Measurements from ENCODE around the gene ARSG.
"Not testable (repeated sequence)": the region's sequence is repeated elsewhere in the genome, so short reads cannot be mapped to it uniquely, and the experiment has no call there.

ARSG gene

GRCh38 chr17:68326681-68327080 lies 35.4 kb downstream of the ARSG start:
- in situ Hi-C loops (cut with HindIII; ENCODE audit: low sequenced_read_pairs): no loop called here

GRCh38 chr17:68327823-68328557 lies 36.7 kb downstream of the ARSG start:
- in situ Hi-C loops (cut with HindIII; ENCODE audit: low sequenced_read_pairs): no loop called here

DNA sequence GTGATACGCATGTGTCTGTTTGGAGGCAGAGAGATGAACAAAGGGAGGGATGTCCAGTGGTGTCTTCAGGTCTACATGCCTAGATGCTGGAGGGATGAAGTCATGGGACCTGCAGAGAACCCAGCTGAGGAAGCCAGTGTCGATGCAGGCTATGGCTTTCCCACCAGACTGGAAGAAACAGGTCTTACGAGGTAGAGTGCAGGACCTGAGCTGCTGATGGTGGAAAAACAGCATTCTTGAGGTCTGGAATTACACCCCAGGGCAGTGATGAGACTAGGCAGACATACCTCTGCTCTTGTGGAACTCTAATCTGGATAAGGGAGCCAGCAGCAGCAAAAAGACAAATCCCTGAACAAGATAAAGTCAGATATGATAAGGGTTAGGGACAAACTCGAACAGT lies 37.4 kb downstream of the ARSG start:
- in situ Hi-C loops (cut with HindIII; ENCODE audit: low sequenced_read_pairs): no loop called here

GRCh38 chr17:68329331-68329730 lies 38.0 kb downstream of the ARSG start:
- in situ Hi-C loops (cut with HindIII; ENCODE audit: low sequenced_read_pairs): no loop called here

GRCh38 chr17:68331932-68332331 lies 40.6 kb downstream of the ARSG start:
- in situ Hi-C loops (cut with HindIII; ENCODE audit: low sequenced_read_pairs): not testable (repeated sequence)

DNA sequence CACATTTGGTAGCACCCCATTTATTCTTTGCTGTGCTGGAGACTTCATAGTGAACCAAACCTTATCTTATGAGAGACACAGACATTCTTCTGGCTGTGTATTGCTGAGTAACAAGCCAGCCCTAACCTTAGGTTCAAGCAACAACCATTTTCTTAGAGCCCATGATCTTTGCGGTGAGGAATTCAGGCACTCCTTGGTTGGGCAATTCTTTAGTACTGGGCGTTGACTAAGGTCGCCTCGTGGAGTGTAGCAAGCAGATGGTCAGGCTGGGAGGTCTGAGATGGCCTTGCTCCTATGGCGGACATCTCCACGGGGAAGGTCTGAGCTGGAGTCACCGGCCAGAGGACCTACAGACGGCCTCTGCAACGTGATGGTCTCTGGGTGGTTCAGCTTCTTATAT lies 43.1 kb downstream of the ARSG start:
- in situ Hi-C loops (cut with HindIII; ENCODE audit: low sequenced_read_pairs): no loop called here

- in situ Hi-C loops (cut with HindIII; ENCODE audit: low sequenced_read_pairs): no loop called here
Measured at GRCh38 chr17:68341482-68341881, 50.2 kb downstream of the ARSG start.

DNA sequence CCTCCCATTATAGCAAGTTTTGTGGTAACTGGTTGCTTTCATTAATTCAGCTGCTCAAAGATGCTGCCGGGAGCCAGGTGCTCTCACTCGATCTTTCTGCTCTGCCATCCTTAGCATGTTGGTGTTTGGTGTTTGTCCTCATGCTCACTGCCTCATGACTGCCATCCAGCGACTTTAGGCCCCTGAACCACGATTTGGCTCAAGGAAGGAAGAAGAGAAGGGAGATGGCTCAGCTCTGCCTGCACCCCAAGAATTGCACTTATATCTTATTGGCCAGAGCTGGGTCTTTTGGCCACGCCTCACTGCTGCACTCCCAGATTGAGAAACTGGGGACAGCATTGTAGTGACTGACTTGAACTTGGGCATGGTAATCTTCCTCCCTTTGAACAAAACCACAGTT lies 52.7 kb downstream of the ARSG start:
- in situ Hi-C loops (cut with HindIII; ENCODE audit: low sequenced_read_pairs): no loop called here

- in situ Hi-C loops (cut with HindIII; ENCODE audit: low sequenced_read_pairs): no loop called here
Measured at GRCh38 chr17:68344701-68345136, 53.4 kb downstream of the ARSG start.

DNA sequence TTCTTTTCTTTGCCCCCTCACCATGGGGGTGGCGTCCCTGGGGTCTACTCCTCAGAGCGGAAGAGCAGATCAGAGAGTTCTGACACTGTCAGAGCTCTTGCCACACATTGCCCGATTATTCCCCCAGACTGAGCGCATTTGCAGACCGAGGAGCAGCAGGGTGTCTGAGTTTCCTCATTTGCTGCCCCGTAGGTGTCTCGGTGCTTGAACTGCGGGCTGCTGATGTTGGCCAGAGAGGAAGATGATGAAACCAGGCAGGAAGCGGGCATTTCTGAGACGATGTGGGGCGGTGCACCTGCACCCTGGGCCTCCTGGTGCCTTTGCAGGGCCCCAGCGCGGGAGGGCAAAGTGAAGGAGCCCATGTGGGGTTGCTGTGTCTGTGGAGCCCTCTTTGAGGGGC lies 55.2 kb downstream of the ARSG start:
- in situ Hi-C loops (cut with HindIII; ENCODE audit: low sequenced_read_pairs): no loop called here

DNA sequence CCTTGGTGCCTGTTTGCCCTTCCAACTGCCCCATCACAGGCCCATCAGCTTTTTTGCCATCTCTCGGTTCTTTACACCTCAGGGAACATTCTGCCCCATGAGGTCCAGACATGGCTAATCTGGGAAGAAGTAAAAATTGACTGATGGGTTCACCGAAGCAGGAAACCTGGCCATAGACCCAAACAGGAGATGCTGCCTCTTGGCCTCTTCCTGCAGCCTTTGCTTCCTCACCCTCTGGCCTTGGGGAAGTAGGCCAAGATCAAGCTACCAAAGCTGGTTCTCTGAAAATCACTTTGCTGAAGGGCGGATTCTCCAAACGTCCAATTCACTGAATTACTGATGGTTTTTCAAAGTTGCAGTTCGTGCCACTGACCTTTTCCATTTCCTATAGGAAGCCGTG lies 56.1 kb downstream of the ARSG start:
- in situ Hi-C loops (cut with HindIII; ENCODE audit: low sequenced_read_pairs): no loop called here

DNA sequence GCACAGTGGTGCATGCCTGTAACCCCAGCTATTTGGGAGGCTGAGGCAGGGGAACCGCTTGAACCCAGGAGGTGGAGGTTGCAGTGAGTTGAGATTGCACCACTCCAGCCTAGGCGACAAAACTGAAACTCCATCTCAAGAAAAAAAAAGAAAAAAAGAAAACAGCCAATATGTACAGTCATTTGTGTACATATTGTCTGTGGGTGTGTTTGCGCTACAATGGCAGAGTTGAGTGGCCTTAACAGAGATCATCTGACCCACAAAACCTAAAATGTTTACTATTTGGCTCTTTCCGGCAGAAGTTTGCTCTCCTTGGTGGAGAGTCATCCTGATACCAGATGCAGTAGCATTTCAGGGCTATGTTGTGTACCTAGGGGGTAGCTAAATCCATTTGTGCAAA lies 57.9 kb downstream of the ARSG start:
- in situ Hi-C loops (cut with HindIII; ENCODE audit: low sequenced_read_pairs): no loop called here

- in situ Hi-C loops (cut with HindIII; ENCODE audit: low sequenced_read_pairs): no loop called here
Measured at GRCh38 chr17:68351395-68351794, 60.1 kb downstream of the ARSG start.

DNA sequence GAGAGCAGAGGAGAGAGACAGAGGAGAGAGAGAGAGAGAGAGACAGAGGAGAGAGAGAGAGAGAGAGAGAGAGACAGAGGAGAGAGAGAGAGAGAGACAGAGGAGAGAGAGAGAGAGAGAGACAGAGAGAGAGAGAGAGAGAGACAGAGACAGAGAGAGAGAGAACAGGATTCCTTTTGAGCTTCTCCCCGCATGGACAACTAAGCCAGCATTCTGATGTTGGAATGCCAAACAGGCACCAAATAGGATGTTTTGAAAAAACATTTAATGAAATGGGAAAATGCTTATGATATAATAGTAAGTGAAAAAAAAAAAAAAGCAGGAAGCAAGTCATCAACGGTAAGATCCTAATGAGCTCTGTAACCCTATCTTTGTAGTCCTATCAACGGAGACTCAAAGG lies 60.7 kb downstream of the ARSG start:
- in situ Hi-C loops (cut with HindIII; ENCODE audit: low sequenced_read_pairs): no loop called here

GRCh38 chr17:68352671-68353070 lies 61.4 kb downstream of the ARSG start:
- in situ Hi-C loops (cut with HindIII; ENCODE audit: low sequenced_read_pairs): not testable (repeated sequence)

DNA sequence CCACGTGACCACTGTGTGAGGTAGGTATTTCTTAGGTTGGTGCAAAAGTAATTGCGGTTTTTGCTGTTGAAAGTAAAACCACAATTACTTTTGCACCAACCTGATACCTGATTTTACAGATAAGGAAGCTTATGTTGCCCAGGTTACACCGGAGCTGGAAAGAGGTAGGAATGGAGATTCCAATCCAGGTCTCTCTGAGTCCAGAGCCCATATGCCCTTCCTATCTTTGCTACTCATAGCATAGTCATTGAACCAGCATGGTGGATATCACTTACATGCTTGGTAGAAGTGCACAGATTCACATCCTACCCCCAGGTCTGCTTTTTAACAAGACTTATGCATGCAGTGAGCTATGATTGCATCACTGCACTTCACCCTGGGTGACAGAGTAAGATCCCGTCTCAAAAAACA lies 61.8 kb downstream of the ARSG start:
- in situ Hi-C loops (cut with HindIII; ENCODE audit: low sequenced_read_pairs): no loop called here

- in situ Hi-C loops (cut with HindIII; ENCODE audit: low sequenced_read_pairs): not testable (repeated sequence)
Measured at GRCh38 chr17:68354311-68354710, 63.0 kb downstream of the ARSG start.

DNA sequence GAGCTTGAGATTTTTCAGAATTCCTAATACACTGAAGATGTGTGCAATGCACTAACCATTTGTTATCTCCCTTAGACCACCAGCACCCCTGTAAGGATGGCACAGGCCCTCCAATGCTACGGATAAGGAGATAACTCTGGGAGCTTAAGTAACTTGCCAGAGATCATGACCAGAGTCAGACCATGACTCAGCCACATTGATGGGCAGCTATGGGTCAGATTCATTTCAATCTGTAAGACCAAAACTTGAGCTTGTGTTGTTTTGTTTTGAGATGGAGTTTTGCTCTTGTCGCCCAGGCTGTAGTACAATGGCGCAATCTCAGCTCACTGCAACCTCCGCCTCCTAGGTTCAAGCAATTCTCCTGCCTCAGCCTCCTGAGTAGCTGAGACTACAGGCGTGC lies 63.8 kb downstream of the ARSG start:
- in situ Hi-C loops (cut with HindIII; ENCODE audit: low sequenced_read_pairs): not testable (repeated sequence)

DNA sequence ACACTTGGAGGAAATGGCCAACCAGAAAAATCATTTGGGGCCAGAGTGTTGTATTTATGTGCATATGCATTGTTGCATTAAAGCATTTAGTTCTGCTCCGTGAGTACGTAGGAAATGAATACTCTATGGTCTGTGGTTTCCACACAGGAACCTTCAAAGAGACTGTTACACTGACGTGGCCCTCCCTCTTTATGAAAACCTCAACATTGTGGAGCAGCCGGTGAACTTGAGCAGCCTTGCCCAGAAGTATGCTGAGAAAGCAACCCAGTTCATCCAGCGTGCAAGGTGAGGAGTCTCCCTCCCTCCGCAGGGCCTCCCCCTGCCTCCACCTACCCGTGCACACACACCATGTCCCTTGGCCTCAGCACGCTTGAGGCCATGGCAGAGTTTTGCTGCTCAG lies 65.2 kb downstream of the ARSG start:
- in situ Hi-C loops (cut with HindIII; ENCODE audit: low sequenced_read_pairs): no loop called here

GRCh38 chr17:68356949-68357455 lies 65.7 kb downstream of the ARSG start:
- in situ Hi-C loops (cut with HindIII; ENCODE audit: low sequenced_read_pairs): no loop called here

DNA sequence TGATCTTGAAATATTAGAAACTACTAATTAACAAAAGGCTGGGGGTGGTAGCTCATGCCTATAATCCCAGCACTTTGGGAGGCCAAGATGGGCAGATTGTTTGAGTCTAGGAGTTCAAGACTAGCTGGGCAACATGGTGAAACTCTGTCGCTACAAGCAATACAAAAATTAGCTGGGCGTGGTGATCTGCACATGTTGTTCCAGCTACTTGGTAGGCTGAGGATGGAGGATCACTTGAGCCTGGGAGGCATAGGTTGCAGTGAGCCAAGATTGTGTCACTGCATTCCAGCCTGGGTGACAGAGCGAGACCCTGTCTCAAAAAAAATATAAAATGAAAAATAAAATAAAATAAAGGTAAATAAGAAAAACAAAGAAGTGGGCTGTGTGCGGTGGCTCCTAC lies 66.6 kb downstream of the ARSG start:
- in situ Hi-C loops (cut with HindIII; ENCODE audit: low sequenced_read_pairs): no loop called here

GRCh38 chr17:68359791-68360535 lies 68.7 kb downstream of the ARSG start:
- in situ Hi-C loops (cut with HindIII; ENCODE audit: low sequenced_read_pairs): no loop called here

Measured in DLD1 (cell line).